ENCODE data around the gene AURKAIP1.

DNA sequence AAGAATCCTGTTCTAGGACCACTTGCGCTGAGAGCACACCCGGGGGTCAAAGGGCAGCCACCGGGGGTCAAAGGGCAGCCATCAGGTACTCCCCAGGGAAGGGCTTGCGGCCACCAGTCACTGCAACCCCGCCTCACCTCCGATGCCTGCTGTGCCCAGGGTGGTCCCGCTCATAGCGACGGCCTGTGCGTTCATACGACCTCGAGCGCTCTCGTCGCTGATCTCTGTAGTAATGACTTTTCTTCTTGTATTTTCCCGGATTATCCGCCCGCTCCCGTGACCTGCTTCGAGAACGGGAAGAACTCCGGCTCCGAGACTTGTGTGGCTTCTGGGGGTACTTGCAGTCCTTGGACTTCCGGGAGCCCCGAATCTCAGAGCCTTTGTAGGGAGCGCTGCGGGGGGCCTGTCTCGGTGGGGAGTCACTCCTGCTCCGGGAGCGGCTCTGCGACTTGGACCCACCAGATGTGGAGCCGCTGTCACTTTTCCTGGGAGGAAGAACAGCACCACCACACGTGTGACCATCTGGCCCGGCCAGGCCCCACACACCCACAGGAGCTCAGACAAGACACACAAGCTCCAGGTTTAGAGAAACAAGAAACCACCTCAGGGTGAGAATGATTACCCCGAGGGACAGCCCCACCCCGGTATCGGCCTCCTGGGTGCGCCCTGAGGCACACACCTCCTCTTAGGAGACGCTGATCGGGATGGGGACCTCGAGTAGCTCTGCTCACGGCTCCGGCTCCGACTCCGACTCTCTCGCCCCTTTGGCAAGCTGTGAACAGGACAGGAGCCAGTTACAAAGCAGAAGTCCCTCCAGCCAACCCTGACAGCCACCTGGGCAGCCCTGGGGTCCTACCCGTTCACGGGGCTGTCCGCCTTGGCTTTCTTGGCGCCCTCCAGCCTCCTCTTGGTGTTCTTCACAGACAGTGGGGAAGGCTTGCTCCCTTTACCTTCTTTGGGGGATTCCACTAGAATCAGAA, 12.4 kb upstream of the AURKAIP1 start:
- no peak for TF ChIP-seq CTCF (conservative IDR thresholded peaks at IDR 0.05; ENCODE audit: low read depth, low read length)
- no peak for TF ChIP-seq POLR2A (IDR thresholded peaks at IDR 0.05; ENCODE audit: low read depth, low read length)
- no peak for TF ChIP-seq RAD21 (IDR thresholded peaks at IDR 0.05; ENCODE audit: low read length)
- no peak for TF ChIP-seq RFX5 (IDR thresholded peaks at IDR 0.05; ENCODE audit: low read depth, low read length)
- no peak for TF ChIP-seq SMC3 (IDR thresholded peaks at IDR 0.05; ENCODE audit: low read depth, low read length)
- TF ChIP-seq, protein P1, sequence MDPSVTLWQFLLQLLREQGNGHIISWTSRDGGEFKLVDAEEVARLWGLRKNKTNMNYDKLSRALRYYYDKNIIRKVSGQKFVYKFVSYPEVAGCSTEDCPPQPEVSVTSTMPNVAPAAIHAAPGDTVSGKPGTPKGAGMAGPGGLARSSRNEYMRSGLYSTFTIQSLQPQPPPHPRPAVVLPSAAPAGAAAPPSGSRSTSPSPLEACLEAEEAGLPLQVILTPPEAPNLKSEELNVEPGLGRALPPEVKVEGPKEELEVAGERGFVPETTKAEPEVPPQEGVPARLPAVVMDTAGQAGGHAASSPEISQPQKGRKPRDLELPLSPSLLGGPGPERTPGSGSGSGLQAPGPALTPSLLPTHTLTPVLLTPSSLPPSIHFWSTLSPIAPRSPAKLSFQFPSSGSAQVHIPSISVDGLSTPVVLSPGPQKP (IDR thresholded peaks at IDR 0.05; ENCODE audit: borderline replicate concordance, low read depth, low read length): no peak
